Measurements from ENCODE around the gene CXCL10.

CXCL10 gene

DNA sequence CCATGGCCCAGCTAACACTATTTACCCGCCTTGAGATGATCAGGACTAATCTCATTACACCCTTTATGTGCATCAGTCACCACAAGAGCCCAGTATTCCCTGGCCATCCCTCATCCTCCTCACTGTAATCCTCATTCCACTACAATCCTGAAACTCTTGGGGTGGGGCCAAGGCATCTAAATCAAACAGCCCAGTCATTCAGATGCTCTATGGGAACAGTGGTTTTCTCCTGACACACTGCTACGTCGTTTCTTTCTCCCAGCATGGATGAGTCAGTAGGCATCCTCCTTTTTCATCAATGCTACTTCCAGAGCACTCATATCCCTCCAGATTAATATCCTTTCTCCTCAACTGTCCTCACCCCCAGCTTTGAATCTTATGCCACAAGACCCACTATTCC, 38.2 kb downstream of the CXCL10 start:
- H3K27me3 ChIP-seq (ENCODE audit: insufficient read depth, poor library complexity, severe bottlenecking) = no peaks in the 10 kb centered on the region
- no peak overlapping the region for H3K27ac ChIP-seq (replicated peaks)
- no peak for TF ChIP-seq SPI1 (IDR thresholded peaks at IDR 0.05; ENCODE audit: borderline replicate concordance, low read depth)
- TF ChIP-seq, protein P1, sequence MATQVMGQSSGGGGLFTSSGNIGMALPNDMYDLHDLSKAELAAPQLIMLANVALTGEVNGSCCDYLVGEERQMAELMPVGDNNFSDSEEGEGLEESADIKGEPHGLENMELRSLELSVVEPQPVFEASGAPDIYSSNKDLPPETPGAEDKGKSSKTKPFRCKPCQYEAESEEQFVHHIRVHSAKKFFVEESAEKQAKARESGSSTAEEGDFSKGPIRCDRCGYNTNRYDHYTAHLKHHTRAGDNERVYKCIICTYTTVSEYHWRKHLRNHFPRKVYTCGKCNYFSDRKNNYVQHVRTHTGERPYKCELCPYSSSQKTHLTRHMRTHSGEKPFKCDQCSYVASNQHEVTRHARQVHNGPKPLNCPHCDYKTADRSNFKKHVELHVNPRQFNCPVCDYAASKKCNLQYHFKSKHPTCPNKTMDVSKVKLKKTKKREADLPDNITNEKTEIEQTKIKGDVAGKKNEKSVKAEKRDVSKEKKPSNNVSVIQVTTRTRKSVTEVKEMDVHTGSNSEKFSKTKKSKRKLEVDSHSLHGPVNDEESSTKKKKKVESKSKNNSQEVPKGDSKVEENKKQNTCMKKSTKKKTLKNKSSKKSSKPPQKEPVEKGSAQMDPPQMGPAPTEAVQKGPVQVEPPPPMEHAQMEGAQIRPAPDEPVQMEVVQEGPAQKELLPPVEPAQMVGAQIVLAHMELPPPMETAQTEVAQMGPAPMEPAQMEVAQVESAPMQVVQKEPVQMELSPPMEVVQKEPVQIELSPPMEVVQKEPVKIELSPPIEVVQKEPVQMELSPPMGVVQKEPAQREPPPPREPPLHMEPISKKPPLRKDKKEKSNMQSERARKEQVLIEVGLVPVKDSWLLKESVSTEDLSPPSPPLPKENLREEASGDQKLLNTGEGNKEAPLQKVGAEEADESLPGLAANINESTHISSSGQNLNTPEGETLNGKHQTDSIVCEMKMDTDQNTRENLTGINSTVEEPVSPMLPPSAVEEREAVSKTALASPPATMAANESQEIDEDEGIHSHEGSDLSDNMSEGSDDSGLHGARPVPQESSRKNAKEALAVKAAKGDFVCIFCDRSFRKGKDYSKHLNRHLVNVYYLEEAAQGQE (IDR thresholded peaks at IDR 0.05; ENCODE audit: insufficient replicate concordance, low read depth) = no peak
- no peak for TF ChIP-seq POLR2AphosphoS5 (IDR thresholded peaks at IDR 0.05; ENCODE audit: low read depth)
- TF ChIP-seq, protein P2, sequence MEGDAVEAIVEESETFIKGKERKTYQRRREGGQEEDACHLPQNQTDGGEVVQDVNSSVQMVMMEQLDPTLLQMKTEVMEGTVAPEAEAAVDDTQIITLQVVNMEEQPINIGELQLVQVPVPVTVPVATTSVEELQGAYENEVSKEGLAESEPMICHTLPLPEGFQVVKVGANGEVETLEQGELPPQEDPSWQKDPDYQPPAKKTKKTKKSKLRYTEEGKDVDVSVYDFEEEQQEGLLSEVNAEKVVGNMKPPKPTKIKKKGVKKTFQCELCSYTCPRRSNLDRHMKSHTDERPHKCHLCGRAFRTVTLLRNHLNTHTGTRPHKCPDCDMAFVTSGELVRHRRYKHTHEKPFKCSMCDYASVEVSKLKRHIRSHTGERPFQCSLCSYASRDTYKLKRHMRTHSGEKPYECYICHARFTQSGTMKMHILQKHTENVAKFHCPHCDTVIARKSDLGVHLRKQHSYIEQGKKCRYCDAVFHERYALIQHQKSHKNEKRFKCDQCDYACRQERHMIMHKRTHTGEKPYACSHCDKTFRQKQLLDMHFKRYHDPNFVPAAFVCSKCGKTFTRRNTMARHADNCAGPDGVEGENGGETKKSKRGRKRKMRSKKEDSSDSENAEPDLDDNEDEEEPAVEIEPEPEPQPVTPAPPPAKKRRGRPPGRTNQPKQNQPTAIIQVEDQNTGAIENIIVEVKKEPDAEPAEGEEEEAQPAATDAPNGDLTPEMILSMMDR (IDR thresholded peaks at IDR 0.05; ENCODE audit: insufficient read depth, low read length) = no peak
- no peak for DNase-seq (ENCODE audit: low read depth in 1 of 2, low spot score in 1 of 2)
- H3K4me3 ChIP-seq (replicated peaks; ENCODE audit: insufficient read depth, low read length) = no peak overlapping the region

DNA sequence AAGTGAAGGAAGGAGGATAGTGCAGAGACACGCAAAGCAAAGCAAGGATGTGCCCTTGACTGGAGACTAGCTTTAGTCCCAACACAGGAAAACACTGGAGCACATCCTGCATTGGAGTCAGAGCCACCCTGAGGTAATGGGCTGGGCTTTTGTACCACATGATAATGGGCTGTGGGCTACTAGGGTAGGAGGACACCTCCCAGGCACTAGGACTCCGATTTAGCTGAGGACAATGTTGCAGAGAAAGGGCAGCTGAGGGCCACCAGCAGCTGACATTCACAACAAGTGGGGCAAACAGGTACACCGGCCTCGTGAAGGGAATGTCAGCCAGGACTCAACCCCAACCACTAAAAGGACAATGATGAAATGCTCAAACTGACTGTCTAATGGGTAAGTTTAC, 42.7 kb downstream of the CXCL10 start:
- Histone ChIP-seq H3K27me3 (ENCODE audit: insufficient read depth, poor library complexity, severe bottlenecking) (no peaks in the 10 kb centered on the region), H3K4me3 (replicated peaks; ENCODE audit: insufficient read depth, low read length) (no peak overlapping the region), H3K27ac (replicated peaks) (no peak overlapping the region)
- DNase-seq (ENCODE audit: low read depth in 1 of 2, low spot score in 1 of 2) = no peak
- TF ChIP-seq POLR2AphosphoS5 (IDR thresholded peaks at IDR 0.05; ENCODE audit: low read depth) = no peak
- TF ChIP-seq, protein P1 (IDR thresholded peaks at IDR 0.05; ENCODE audit: insufficient replicate concordance, low read depth) = no peak
- TF ChIP-seq, protein P2 (IDR thresholded peaks at IDR 0.05; ENCODE audit: insufficient read depth, low read length) = no peak
- TF ChIP-seq GABPA (IDR thresholded peaks at IDR 0.05; ENCODE audit: low read depth) = no peak
- no peak for TF ChIP-seq SPI1 (IDR thresholded peaks at IDR 0.05; ENCODE audit: borderline replicate concordance, low read depth)

DNA sequence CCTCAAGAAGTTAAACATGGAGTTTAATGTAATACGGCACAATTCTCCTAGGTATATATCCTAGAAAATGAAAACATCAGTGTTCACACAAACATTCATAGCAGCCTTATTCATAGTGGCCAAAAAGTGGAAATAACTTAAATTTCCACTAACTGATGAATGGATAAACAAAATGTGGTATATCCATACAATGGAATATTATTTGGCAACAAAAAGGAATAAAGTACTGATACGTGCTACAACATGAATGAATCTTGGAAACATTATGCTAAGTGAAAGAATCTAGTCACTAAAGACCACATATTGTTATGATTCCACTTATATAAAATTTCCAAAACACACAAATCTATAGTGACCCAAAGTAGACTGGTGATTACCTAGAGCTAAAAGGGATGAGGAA, 47.1 kb downstream of the CXCL10 start:
- H3K4me3 ChIP-seq (replicated peaks; ENCODE audit: insufficient read depth, low read length) = no peak overlapping the region
- no peak for DNase-seq (ENCODE audit: low read depth in 1 of 2, low spot score in 1 of 2)
- TF ChIP-seq, protein P1 (IDR thresholded peaks at IDR 0.05; ENCODE audit: insufficient replicate concordance, low read depth) = no peak
- TF ChIP-seq POLR2AphosphoS5 (IDR thresholded peaks at IDR 0.05; ENCODE audit: low read depth) (no peak), SPI1 (IDR thresholded peaks at IDR 0.05; ENCODE audit: borderline replicate concordance, low read depth) (no peak), GABPA (IDR thresholded peaks at IDR 0.05; ENCODE audit: low read depth) (no peak)
- TF ChIP-seq, protein P2 (IDR thresholded peaks at IDR 0.05; ENCODE audit: insufficient read depth, low read length) = no peak
- no peaks in the 10 kb centered on the region for H3K27me3 ChIP-seq (ENCODE audit: insufficient read depth, poor library complexity, severe bottlenecking)
- H3K27ac ChIP-seq (replicated peaks) = no peak overlapping the region
